HG02678 (cell line): Measurements from ENCODE around the gene MOB3B.
"Not testable (repeated sequence)": the region's sequence is repeated elsewhere in the genome, so short reads cannot be mapped to it uniquely, and the experiment has no call there.

Experiments
- ATAC-seq: cut with Tn5 transposase; IDR thresholded peaks from one replicate; pipeline ENCODE4 v1.9.1; 2021; ENCODE audit warnings: mild to moderate bottlenecking, moderate library complexity; ENCODE audit not compliant: unreplicated experiment

Gene MOB3B

GRCh38 chr9:27451207-27451797 lies 78.3 kb downstream of the MOB3B start:
- ATAC-seq = peak; percentile 71

- no peak for ATAC-seq
These were observed 78.9 kb downstream of the MOB3B start for GRCh38 chr9:27450752-27451151.

- not testable (repeated sequence) for ATAC-seq
These were observed 81.3 kb downstream of the MOB3B start for GRCh38 chr9:27448356-27448755.

- ATAC-seq = no peak
These were observed 82.5 kb downstream of the MOB3B start for GRCh38 chr9:27447031-27447683.

- ATAC-seq = no peak
These were observed 83.9 kb downstream of the MOB3B start for GRCh38 chr9:27445688-27446087.

- no peak for ATAC-seq
These were observed 84.5 kb downstream of the MOB3B start for GRCh38 chr9:27445057-27445595.

DNA sequence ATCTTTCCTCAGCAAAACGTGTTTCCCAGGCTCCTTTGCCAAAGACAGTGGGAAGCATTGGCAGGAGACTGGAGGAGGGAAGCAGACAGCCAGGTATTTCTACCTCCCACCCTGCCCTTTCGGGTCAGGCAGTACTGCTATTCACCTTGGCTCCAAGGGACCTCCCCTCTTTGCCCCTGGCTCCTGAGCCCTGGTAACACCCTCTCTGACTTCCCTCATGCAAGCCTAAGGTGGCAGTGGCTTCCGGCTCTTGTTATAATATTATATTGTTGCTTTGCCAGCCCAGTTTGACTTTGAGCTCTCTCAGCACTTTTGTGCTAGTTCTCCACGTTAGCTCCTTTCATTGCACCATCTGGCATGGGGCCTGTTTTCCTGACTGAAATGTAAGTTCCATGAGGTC lies 87.2 kb downstream of the MOB3B start:
- ATAC-seq = no peak

GRCh38 chr9:27441741-27442070 lies 87.9 kb downstream of the MOB3B start:
- peak; percentile 93 for ATAC-seq

DNA sequence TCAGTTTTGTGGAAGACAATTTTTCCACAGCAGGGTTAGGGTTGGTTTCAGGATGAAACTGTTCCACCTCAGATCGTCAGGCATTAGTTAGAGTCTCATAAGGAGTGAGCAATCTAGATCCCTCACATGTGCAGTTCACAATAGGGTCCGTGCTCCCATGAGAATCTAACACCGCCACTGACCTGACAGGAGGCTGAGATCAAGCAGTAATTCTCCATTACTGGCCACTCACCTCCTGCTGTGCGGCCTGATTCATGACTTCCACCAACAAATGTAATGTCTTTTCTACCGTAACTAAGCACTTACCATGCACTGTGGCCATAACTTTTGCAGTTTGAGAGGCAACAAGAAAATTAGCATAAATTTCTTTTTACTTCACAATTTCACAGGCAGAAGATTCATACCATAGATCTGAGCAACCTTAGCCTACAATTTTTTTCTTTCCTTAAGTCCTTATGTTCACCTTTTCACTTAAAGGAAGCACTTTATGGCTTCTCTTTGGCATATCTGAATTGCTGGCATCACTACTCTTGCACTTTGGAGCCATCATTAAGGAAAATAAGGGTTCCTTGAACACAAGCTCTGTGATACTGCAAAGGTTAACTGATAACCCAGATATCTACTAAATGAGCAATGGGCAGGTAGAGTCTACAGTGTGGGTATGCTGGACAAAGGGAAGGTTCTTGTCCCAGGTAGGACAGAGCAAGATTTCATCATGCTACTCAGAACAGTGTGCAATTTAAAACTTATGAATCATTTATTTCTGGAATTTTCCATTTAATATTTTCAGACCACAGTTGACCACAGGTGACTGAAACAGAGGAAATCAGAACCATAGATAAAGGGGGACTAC lies 88.5 kb downstream of the MOB3B start:
- ATAC-seq = no peak

GRCh38 chr9:27438522-27438921 lies 91.1 kb downstream of the MOB3B start:
- ATAC-seq = no peak

GRCh38 chr9:27437652-27438373 lies 91.8 kb downstream of the MOB3B start:
- no peak for ATAC-seq

DNA sequence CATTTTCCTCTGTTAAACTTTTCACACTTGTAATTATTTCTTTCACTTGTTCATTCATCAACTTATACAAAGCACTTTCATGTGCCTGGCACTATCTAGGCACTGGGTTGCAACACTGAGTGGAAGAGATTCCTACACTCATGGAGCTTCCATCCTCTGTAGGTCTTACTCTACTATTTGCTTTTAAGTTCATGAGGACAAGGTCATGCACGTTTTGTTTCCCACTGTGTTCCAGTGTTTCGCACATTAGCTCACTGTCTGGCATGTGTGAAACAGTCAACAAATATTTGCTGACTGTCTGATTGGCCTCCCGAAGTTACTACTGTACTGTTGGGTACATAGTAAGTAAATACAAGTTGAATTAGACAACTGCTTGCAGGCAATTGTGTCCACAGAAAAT lies 93.4 kb downstream of the MOB3B start:
- ATAC-seq = no peak

- no peak for ATAC-seq
These were observed 95.8 kb downstream of the MOB3B start for GRCh38 chr9:27433631-27434325.

DNA sequence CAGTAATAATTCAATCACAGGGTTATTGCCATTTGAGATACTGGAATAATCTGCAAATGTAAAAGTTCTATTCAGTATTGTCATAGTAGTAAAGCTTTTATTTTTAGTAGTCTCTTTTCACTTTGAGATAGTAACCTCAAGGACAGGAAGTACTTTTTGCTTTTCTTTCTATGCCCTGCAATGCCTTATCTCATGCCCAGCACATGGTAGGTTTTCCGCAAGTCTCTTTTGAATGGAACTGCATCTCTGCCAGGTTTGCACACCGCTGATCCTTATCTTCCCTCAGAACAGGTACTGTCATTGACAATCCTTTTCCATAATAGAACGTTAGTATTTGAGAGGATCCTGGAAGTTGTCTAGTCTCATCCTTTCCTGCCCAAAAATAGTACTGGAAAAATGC lies 97.3 kb downstream of the MOB3B start:
- ATAC-seq = no peak

GRCh38 chr9:27431543-27432147 lies 98.0 kb downstream of the MOB3B start:
- ATAC-seq = no peak

GRCh38 chr9:27430750-27431535 lies 98.7 kb downstream of the MOB3B start:
- no peak for ATAC-seq

DNA sequence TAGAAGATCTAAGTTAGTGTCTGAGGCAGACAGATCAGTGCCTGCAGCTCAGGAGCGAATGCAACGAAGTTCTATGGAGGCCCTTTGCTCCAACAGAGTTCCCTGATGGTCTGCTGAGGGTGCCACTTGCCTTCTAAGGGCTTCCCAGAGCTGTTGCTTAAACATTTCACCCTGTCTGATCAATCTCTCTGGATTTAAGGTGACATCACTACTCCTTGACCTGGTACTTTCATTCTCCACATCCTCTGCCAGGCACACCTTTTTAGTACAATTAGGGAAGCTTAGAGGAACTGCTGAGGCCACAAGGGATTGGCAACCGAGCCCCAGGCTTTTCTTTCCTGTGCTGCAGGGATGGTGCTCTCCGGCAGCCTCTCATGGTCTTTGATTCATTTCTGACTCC lies 99.7 kb downstream of the MOB3B start:
- ATAC-seq = no peak

GRCh38 chr9:27429436-27429835 lies 100.2 kb downstream of the MOB3B start:
- no peak for ATAC-seq

GRCh38 chr9:27428551-27428950 lies 101.1 kb downstream of the MOB3B start:
- no peak for ATAC-seq
